GM12865 (cell line): ENCODE results near the gene RGS14.
A peak's percentile ranks its signal among the peaks of the same experiment; 100 is the strongest.

Experiments used
- DNase-seq: peaks from one replicate; pipeline ENCODE4 v3.0.0; 2010; ENCODE audit warnings: low read depth
- H3K4me3 ChIP-seq: 2 replicates; pipeline ENCODE4 v1.5.1; 2011; ENCODE audit warnings: mild to moderate bottlenecking, low read depth, low read length, control low read depth
- TF ChIP-seq, protein P1 (sequence below): IDR thresholded peaks from 2 replicates; pipeline ENCODE4 v1.5.1; 2011; ENCODE audit warnings: low read length, control low read depth, low read depth, inconsistent platforms; ENCODE audit not compliant: insufficient read depth; ENCODE audit errors: missing control alignments

The RGS14 gene

DNA sequence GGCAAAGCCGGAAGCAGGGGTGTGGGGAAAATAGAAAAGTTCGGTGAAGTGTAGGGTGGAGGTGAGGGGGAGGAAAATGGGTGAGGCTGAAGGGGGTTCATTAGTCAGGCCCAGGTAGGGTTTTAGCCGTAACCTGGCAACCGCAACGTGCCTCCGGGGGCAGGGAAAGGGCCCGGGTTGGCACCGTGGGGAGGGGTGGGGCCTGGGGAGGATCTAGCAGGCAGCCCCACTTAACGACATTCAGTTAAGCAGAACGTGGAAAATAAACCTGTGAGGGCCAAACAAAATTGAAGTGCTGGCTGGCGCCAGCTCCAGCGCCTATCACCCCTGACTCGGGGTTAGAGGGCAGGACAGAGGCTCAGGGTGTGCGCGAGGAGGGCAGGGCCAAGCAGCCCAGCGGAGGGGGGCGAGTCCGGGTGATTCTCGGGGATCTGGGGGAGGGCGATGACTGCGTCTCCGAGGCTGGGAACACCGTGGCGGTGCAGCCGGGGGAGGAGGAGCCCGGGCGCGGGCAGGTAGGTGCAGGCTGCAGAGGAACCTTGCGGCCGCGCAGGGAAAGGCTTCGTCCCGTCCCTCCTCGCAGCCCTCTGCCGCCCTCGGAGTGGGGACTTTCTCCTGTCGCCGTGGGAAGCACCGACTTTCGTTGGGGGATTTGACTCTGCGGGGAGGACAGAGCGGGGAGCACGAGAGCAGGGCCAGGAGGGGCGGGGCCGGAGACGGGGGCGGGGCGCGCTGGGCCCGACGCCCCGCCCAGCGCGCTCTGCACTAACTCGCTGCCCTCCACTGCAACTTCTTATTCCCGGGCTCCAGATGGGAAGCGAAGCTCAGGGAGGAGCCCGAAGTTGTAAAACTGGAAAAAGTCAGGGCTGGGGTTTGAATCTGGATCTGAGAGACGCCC is 5.1 kb downstream of the RGS14 start:
- peak overlapping the region; percentile 10 for H3K4me3 ChIP-seq
- TF ChIP-seq, protein P1, sequence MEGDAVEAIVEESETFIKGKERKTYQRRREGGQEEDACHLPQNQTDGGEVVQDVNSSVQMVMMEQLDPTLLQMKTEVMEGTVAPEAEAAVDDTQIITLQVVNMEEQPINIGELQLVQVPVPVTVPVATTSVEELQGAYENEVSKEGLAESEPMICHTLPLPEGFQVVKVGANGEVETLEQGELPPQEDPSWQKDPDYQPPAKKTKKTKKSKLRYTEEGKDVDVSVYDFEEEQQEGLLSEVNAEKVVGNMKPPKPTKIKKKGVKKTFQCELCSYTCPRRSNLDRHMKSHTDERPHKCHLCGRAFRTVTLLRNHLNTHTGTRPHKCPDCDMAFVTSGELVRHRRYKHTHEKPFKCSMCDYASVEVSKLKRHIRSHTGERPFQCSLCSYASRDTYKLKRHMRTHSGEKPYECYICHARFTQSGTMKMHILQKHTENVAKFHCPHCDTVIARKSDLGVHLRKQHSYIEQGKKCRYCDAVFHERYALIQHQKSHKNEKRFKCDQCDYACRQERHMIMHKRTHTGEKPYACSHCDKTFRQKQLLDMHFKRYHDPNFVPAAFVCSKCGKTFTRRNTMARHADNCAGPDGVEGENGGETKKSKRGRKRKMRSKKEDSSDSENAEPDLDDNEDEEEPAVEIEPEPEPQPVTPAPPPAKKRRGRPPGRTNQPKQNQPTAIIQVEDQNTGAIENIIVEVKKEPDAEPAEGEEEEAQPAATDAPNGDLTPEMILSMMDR: no peak
- peak; percentile 86 for DNase-seq

GRCh38 chr5:177363565-177363964 is 5.8 kb downstream of the RGS14 start:
- TF ChIP-seq, protein P1: no peak
- DNase-seq: no peak
- peak overlapping the region; percentile 10 for H3K4me3 ChIP-seq

- TF ChIP-seq, protein P1: no peak
- peak; percentile 84 for DNase-seq
- H3K4me3 ChIP-seq: peak overlapping the region; percentile 10
Observed at GRCh38 chr5:177364159-177364962, 6.6 kb downstream of the RGS14 start.

DNA sequence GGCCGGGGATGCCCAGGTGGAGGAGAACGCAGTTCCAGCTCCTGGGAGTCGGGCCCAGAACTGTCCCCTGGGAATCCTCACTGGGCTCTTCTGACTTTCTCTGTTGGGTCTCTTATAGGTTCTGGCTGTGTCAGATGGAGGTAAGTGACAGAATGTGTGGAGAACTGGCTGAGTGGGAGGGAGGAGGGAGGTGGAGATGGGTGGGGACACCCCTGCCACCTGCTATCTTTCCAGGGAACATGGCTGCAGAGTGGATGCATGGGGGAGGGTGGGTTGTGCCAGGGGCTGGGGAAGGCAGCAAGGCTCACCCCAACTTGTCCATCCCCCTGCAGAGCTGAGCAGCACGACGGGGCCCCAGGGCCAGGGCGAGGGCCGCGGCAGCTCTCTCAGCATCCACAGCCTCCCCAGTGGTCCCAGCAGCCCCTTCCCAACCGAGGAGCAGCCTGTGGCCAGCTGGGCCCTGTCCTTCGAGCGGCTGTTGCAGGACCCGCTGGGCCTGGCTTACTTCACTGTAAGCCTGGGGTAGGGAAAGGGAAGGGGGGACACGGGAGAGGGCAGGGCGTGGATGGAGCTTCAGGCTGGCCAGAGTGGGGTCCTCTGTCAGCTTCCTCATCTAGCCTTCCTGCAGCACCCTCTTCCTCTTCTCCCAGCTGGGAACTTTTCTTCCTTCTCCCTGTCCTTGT is 8.3 kb downstream of the RGS14 start:
- no peak overlapping the region for H3K4me3 ChIP-seq
- TF ChIP-seq, protein P1: no peak
- no peak for DNase-seq

DNA sequence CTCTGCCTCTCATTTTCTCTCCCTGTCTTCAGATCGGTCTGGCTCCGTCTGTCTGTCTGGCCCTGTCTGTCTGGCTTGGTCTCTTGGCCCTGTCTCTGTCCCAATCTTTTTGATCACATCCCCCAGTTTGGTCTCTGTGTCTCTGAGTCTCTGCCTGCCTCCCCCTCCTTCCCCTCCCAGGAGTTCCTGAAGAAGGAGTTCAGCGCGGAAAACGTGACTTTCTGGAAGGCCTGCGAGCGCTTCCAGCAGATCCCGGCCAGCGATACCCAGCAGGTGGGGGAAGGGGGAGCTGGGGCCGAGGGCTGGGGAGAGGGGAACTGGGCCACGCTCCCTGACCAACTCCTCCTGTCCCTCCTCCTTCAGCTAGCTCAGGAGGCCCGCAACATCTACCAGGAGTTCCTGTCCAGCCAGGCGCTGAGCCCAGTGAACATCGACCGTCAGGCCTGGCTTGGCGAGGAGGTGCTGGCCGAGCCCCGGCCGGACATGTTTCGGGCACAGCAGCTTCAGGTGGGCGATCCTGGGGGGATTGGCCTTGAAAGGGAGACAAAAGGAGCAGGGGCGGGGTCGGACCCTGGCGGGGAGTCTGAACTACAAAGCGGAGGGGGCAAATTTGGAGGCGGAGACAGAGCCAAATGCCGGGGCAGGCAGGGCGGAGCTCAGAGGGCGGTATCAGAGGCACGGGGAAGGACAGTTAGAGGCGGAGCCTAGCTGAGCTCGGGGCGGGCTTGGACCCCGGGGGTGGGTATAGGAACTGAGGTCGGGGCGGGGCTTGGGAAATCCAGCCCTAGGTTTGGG is 9.0 kb downstream of the RGS14 start:
- no peak overlapping the region for H3K4me3 ChIP-seq
- no peak for DNase-seq
- TF ChIP-seq, protein P1: no peak

DNA sequence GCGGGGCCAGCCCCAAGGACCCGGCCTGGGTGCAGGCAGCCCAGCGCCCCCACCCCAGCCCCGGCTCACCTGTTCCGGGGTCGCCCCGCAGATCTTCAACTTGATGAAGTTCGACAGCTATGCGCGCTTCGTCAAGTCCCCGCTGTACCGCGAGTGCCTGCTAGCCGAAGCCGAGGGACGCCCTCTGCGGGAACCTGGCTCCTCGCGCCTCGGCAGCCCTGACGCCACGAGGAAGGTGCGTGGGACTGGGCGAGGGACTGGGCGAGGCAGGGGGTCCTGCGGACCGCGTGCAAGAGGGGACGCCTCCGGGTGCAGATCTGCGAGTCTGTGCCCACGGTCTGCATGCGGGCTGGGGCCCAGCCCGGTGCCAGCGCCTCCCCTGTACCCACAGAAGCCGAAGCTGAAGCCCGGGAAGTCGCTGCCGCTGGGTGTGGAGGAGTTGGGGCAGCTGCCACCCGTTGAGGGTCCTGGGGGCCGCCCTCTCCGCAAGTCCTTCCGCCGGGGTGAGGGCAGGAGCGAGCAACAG is 9.7 kb downstream of the RGS14 start:
- H3K4me3 ChIP-seq: no peak overlapping the region
- no peak for DNase-seq
- TF ChIP-seq, protein P1: no peak
